HEK293 (cell line): ENCODE measurements around the gene ATG4B.

Experiments used
- CTCF ChIA-PET: fragments of 350-600 bp; formaldehyde crosslinking; extraction: SDS; loops from one replicate; lab custom pipeline; 2021; ENCODE audit warnings: antibody characterized with exemption; lab: Yijun Ruan, JAX
- POLR2A ChIA-PET: fragments of 300-600 bp; formaldehyde crosslinking; extraction: SDS; loops from one replicate; lab custom pipeline; 2020; ENCODE audit warnings: antibody characterized with exemption, inconsistent platforms; lab: Yijun Ruan, JAX
- H3K27ac ChIP-seq: fragments of 200-500 bp; sonication (Bioruptor generic); 2 replicates; pipeline ENCODE4 v1.5.1; 2014; ENCODE audit warnings: low read depth, low read length, control low read depth, inconsistent platforms; ENCODE audit errors: extremely low read depth
- H3K36me3 ChIP-seq, 2 experiments: fragments of 200-500 bp in 1 of 2; sonication (Bioruptor generic) in 1 of 2; 1 replicate in 1 of 2; 2 replicates in 1 of 2; pipeline ENCODE4 v1.5.1; 2014 to 2017; ENCODE audit warnings: inconsistent platforms in 2 of 2, low read length in 2 of 2; ENCODE audit not compliant: control insufficient read depth in 2 of 2, insufficient read depth in 1 of 2
- H3K4me1 ChIP-seq: fragments of 200-500 bp; sonication (Bioruptor generic); 2 replicates; pipeline ENCODE4 v1.5.1; 2014; ENCODE audit warnings: mild to moderate bottlenecking, low read length, inconsistent platforms; ENCODE audit not compliant: control insufficient read depth, insufficient read depth
- H3K4me3 ChIP-seq: 2 replicates; pipeline ENCODE4 v1.5.1; 2011; ENCODE audit warnings: low read depth, mild to moderate bottlenecking, control low read depth, low read length, moderate library complexity
- H3K9me3 ChIP-seq: fragments of 200-500 bp; sonication (Bioruptor generic); 2 replicates; pipeline ENCODE4 v1.5.1; 2014; ENCODE audit warnings: low read depth, low read length, inconsistent platforms; ENCODE audit not compliant: control insufficient read depth, insufficient read depth
- GLIS1 ChIP-seq: fragments of 450-650 bp; formaldehyde crosslinking; IDR thresholded peaks from 2 replicates; pipeline ENCODE4 v1.5.1; 2016; ENCODE audit warnings: missing biosample characterization, missing genetic modification characterization
- HOXC10 ChIP-seq: sonication (generic); formaldehyde crosslinking; IDR thresholded peaks from 2 replicates; pipeline ENCODE4 v1.8.1; 2023; ENCODE audit warnings: mild to moderate bottlenecking, missing genetic modification reagents
- KLF17 ChIP-seq: fragments of 450-650 bp; formaldehyde crosslinking; IDR thresholded peaks from 2 replicates; pipeline ENCODE4 v1.5.1; 2016; ENCODE audit warnings: missing biosample characterization, missing genetic modification characterization
- KLF7 ChIP-seq: fragments of 450-650 bp; formaldehyde crosslinking; IDR thresholded peaks from 2 replicates; pipeline ENCODE4 v1.5.1; 2016; ENCODE audit warnings: missing biosample characterization, missing genetic modification characterization, borderline replicate concordance
- OSR2 ChIP-seq: fragments of 450-650 bp; formaldehyde crosslinking; IDR thresholded peaks from 2 replicates; pipeline ENCODE4 v1.5.1; 2016; ENCODE audit warnings: missing biosample characterization, missing genetic modification characterization
- PRDM1 ChIP-seq: fragments of 450-650 bp; formaldehyde crosslinking; IDR thresholded peaks from 2 replicates; pipeline ENCODE4; 2016; ENCODE audit warnings: missing biosample characterization, missing genetic modification characterization
- PRDM10 ChIP-seq: fragments of 450-650 bp; formaldehyde crosslinking; IDR thresholded peaks from 2 replicates; pipeline ENCODE4 v1.5.1; 2016; ENCODE audit warnings: missing biosample characterization, missing genetic modification characterization
- PRDM6 ChIP-seq: fragments of 450-650 bp; formaldehyde crosslinking; IDR thresholded peaks from 2 replicates; pipeline ENCODE4 v1.5.1; 2017; ENCODE audit warnings: missing biosample characterization, missing genetic modification characterization
- SP3 ChIP-seq: fragments of 450-650 bp; formaldehyde crosslinking; IDR thresholded peaks from 2 replicates; pipeline ENCODE4 v1.5.1; 2016; ENCODE audit warnings: missing biosample characterization, missing genetic modification characterization
- ZBTB17 ChIP-seq: fragments of 450-650 bp; formaldehyde crosslinking; IDR thresholded peaks from 2 replicates; pipeline ENCODE4 v1.5.1; 2016; ENCODE audit warnings: missing biosample characterization, missing genetic modification characterization
- ZBTB8A ChIP-seq: fragments of 450-650 bp; formaldehyde crosslinking; IDR thresholded peaks from 2 replicates; pipeline ENCODE4 v1.5.1; 2016; ENCODE audit warnings: missing biosample characterization, missing genetic modification characterization
- ZNF121 ChIP-seq: fragments of 450-650 bp; formaldehyde crosslinking; IDR thresholded peaks from 2 replicates; pipeline ENCODE4 v1.5.1; 2016; ENCODE audit warnings: missing biosample characterization, missing genetic modification characterization
- ZNF138 ChIP-seq: fragments of 450-650 bp; formaldehyde crosslinking; IDR thresholded peaks from 2 replicates; pipeline ENCODE4 v1.5.1; 2016; ENCODE audit warnings: missing biosample characterization, missing genetic modification characterization, borderline replicate concordance
- ZNF140 ChIP-seq: fragments of 450-650 bp; formaldehyde crosslinking; IDR thresholded peaks from 2 replicates; pipeline ENCODE4 v1.5.1; 2016; ENCODE audit warnings: missing biosample characterization, missing genetic modification characterization
- ZNF16 ChIP-seq: fragments of 450-650 bp; formaldehyde crosslinking; IDR thresholded peaks from 2 replicates; pipeline ENCODE4 v1.5.1; 2016; ENCODE audit warnings: low read depth, missing biosample characterization, missing genetic modification characterization
- ZNF266 ChIP-seq: fragments of 450-650 bp; formaldehyde crosslinking; IDR thresholded peaks from 2 replicates; pipeline ENCODE4 v1.5.1; 2016; ENCODE audit warnings: missing biosample characterization, missing genetic modification characterization, low read depth
- ZNF354C ChIP-seq: fragments of 450-650 bp; formaldehyde crosslinking; IDR thresholded peaks from 2 replicates; pipeline ENCODE4 v1.5.1; 2016; ENCODE audit warnings: missing biosample characterization, missing genetic modification characterization, low read depth, borderline replicate concordance
- ZNF473 ChIP-seq: fragments of 450-650 bp; formaldehyde crosslinking; IDR thresholded peaks from 2 replicates; pipeline ENCODE4 v1.5.1; 2017; ENCODE audit warnings: missing biosample characterization, missing genetic modification characterization
- ZNF48 ChIP-seq: fragments of 450-650 bp; formaldehyde crosslinking; IDR thresholded peaks from 2 replicates; pipeline ENCODE4 v1.5.1; 2016; ENCODE audit warnings: missing biosample characterization, missing genetic modification characterization
- ZNF623 ChIP-seq: fragments of 450-650 bp; formaldehyde crosslinking; IDR thresholded peaks from 2 replicates; pipeline ENCODE4 v1.5.1; 2016; ENCODE audit warnings: missing biosample characterization, missing genetic modification characterization
- ZNF629 ChIP-seq: fragments of 450-650 bp; formaldehyde crosslinking; IDR thresholded peaks from 2 replicates; pipeline ENCODE4 v1.5.1; 2017; ENCODE audit warnings: missing biosample characterization, missing genetic modification characterization
- ZNF645 ChIP-seq: fragments of 450-650 bp; formaldehyde crosslinking; IDR thresholded peaks from 2 replicates; pipeline ENCODE4; 2016; ENCODE audit warnings: missing biosample characterization, missing genetic modification characterization
- ZNF692 ChIP-seq: fragments of 450-650 bp; formaldehyde crosslinking; IDR thresholded peaks from 2 replicates; pipeline ENCODE4 v1.5.1; 2016; ENCODE audit warnings: missing biosample characterization, missing genetic modification characterization
- ZNF830 ChIP-seq: fragments of 450-650 bp; IDR thresholded peaks from 2 replicates; pipeline ENCODE4 v1.5.0; 2018; ENCODE audit warnings: missing biosample characterization, missing genetic modification characterization, low read depth, mild to moderate bottlenecking, moderate library complexity

ATG4B gene

GRCh38 chr2:241609859-241610793, 27.4 kb upstream of the ATG4B start (continued):
- TF ChIP-seq ZNF692 (tag by site-specific recombination) (no peak), SP3 (tag by site-specific recombination) (peak; percentile 76), ZBTB8A (peak; percentile 98), PRDM10 (peak; percentile 20; the same call in 1 of the 2 replicates), ZNF16 (tag by site-specific recombination) (no peak), KLF7 (tag by site-specific recombination) (0 out of 2 replicates have a peak, but pooled peaks have one; percentile 52), PRDM6 (tag by site-specific recombination) (no peak), ZNF121 (no peak), GLIS1 (peak; percentile 84), ZNF138 (tag by site-specific recombination) (no peak), ZNF645 (tag by site-specific recombination) (no peak), ZNF830 (tag by site-specific recombination) (no peak), ZNF473 (tag by site-specific recombination) (no peak)

GRCh38 chr2:241611062-241611461, 26.4 kb upstream of the ATG4B start:
- CTCF ChIA-PET = interaction anchor here (0.6 to 0.9 kb wide), 2 partner anchors 49 to 252 kb away, joined by 3 read pairs; no protein-coding TSS in a partner anchor

More at GRCh38 chr2:241611062-241611461, 26.4 kb upstream of the ATG4B start:
- H3K9me3 ChIP-seq = no peaks in the 10 kb centered on the region
- peaks cover 5% of the 10 kb centered on the region; the same call in 1 of the 2 replicates for H3K4me1 ChIP-seq
- POLR2A ChIA-PET = no interaction called here
- H3K4me3 ChIP-seq = no peak overlapping the region
- no peak overlapping the region for H3K27ac ChIP-seq
- peaks cover 0 to 37% of the 10 kb centered on the region in 2 experiments; a peak in 2 of 3 replicates for H3K36me3 ChIP-seq
- TF ChIP-seq ZNF266 (no peak), HOXC10 (CRISPR knock-in tag) (no peak), ZBTB17 (no peak), OSR2 (tag by site-specific recombination) (no peak), ZNF354C (tag by site-specific recombination) (no peak), ZNF48 (no peak), ZNF140 (no peak), ZNF623 (tag by site-specific recombination) (no peak), PRDM1 (tag by site-specific recombination) (no peak), ZNF138 (tag by site-specific recombination) (no peak), ZNF629 (no peak), KLF17 (no peak)
